Right forelimb (tissue), 1 donor: ENCODE results near the gene STAM.

Source experiments
- DNase-seq: peaks from one replicate; pipeline ENCODE4 v3.0.0-alpha.2; 2018

The STAM gene

GRCh38 chr10:17734432-17735080 lies 90.6 kb downstream of the STAM start:
- no peak for DNase-seq

GRCh38 chr10:17735166-17735941 lies 91.4 kb downstream of the STAM start:
- no peak for DNase-seq

- no peak for DNase-seq
These were observed 92.3 kb downstream of the STAM start for GRCh38 chr10:17736223-17736622.

GRCh38 chr10:17737027-17737965 lies 93.3 kb downstream of the STAM start:
- no peak for DNase-seq

- DNase-seq, result no peak
These were observed 96.7 kb downstream of the STAM start for GRCh38 chr10:17740668-17741067.

- peak; percentile 69 for DNase-seq
These were observed 99.0 kb downstream of the STAM start for GRCh38 chr10:17742918-17743317.

GRCh38 chr10:17743437-17743836 lies 99.5 kb downstream of the STAM start:
- no peak for DNase-seq

GRCh38 chr10:17744341-17744861 lies 100.5 kb downstream of the STAM start:
- no peak for DNase-seq

GRCh38 chr10:17747883-17748550 lies 104.1 kb downstream of the STAM start:
- no peak for DNase-seq

GRCh38 chr10:17749890-17750289 lies 105.9 kb downstream of the STAM start:
- DNase-seq, result no peak

- DNase-seq, result no peak
These were observed 108.0 kb downstream of the STAM start, which contains the start of gene TMEM236 for GRCh38 chr10:17751781-17752445. TSS of gene TMEM236 (plus strand) at chr10:17752201. CDS start at chr10:17752296, 95 bp downstream.

GRCh38 chr10:17756557-17757217 lies 112.7 kb downstream of the STAM start:
- DNase-seq, result no peak

GRCh38 chr10:17758200-17758599 lies 114.2 kb downstream of the STAM start:
- no peak for DNase-seq

GRCh38 chr10:17758896-17759295 lies 114.9 kb downstream of the STAM start:
- DNase-seq, result no peak

GRCh38 chr10:17764142-17764541 lies 120.2 kb downstream of the STAM start:
- DNase-seq, result no peak

GRCh38 chr10:17765602-17766001 lies 121.7 kb downstream of the STAM start:
- no peak for DNase-seq
